ENCODE data around the gene CERS2.
A peak's percentile ranks its signal among the peaks of the same experiment; 100 is the strongest.

The CERS2 gene

GRCh38 chr1:150974580-150975478, at the start of gene CERS2:
Gene CERS2, minus strand, starts transcription at chr1:150974835. Its CDS starts 5,745 bp downstream, at chr1:150969090.
- peak; percentile 69 for DNase-seq (ENCODE audit: low read depth)

- no peak for DNase-seq (ENCODE audit: low read depth)
Observed at GRCh38 chr1:151013518-151013917, 38.9 kb upstream of the CERS2 start.

- no peak for DNase-seq (ENCODE audit: low read depth)
Observed at GRCh38 chr1:151012684-151013471, 38.2 kb upstream of the CERS2 start.

- DNase-seq (ENCODE audit: low read depth), result no peak
Observed at GRCh38 chr1:151011154-151011850, 36.7 kb upstream of the CERS2 start.

GRCh38 chr1:151010346-151010726, 35.7 kb upstream of the CERS2 start:
- no peak for DNase-seq (ENCODE audit: low read depth)

- no peak for DNase-seq (ENCODE audit: low read depth)
Observed at GRCh38 chr1:151009674-151010345, 35.2 kb upstream of the CERS2 start.

- DNase-seq (ENCODE audit: low read depth), result peak; percentile 17
Observed at GRCh38 chr1:151009206-151009587, 34.6 kb upstream of the CERS2 start.

GRCh38 chr1:151008244-151009205, 33.9 kb upstream of the CERS2 start, which contains the start of gene PRUNE1:
Gene PRUNE1, plus strand, starts transcription at chr1:151008449. Its CDS starts 184 bp downstream, at chr1:151008633.
- DNase-seq (ENCODE audit: low read depth), result peak; percentile 93

GRCh38 chr1:151007853-151008243, 33.2 kb upstream of the CERS2 start:
- DNase-seq (ENCODE audit: low read depth), result no peak

- peak; percentile 77 for DNase-seq (ENCODE audit: low read depth)
Observed at GRCh38 chr1:151006327-151007052, 31.9 kb upstream of the CERS2 start, which contains the start of gene MINDY1. Gene MINDY1, minus strand, starts transcription at chr1:151006902. Its CDS starts 4,285 bp downstream, at chr1:151002617.

GRCh38 chr1:151005729-151006319, 31.2 kb upstream of the CERS2 start:
- DNase-seq (ENCODE audit: low read depth), result no peak

- no peak for DNase-seq (ENCODE audit: low read depth)
Observed at GRCh38 chr1:151003180-151003579, 28.5 kb upstream of the CERS2 start.

GRCh38 chr1:151002611-151003010, 28.0 kb upstream of the CERS2 start:
- no peak for DNase-seq (ENCODE audit: low read depth)

GRCh38 chr1:151002051-151002450, 27.4 kb upstream of the CERS2 start:
- no peak for DNase-seq (ENCODE audit: low read depth)

GRCh38 chr1:151001602-151002001, 27.0 kb upstream of the CERS2 start:
- DNase-seq (ENCODE audit: low read depth), result no peak

GRCh38 chr1:151000408-151000807, 25.8 kb upstream of the CERS2 start:
- no peak for DNase-seq (ENCODE audit: low read depth)

- no peak for DNase-seq (ENCODE audit: low read depth)
Observed at GRCh38 chr1:150999926-151000325, 25.3 kb upstream of the CERS2 start.

GRCh38 chr1:150999051-150999674, 24.5 kb upstream of the CERS2 start:
- DNase-seq (ENCODE audit: low read depth), result no peak

- no peak for DNase-seq (ENCODE audit: low read depth)
Observed at GRCh38 chr1:150997949-150998348, 23.3 kb upstream of the CERS2 start.
